Naive thymus-derived CD4-positive, alpha-beta T cell (primary cell): Measurements from ENCODE around the gene NT5DC3. TPM values are rescaled to one million over a fixed set of nuclear protein-coding genes. Genes with fewer than 3 reads are reported as not detected.

ENCODE experiments used
- ATAC-seq: fragments of 150-1000 bp; cut with Tn5 transposase; 2 replicates; pipeline ENCODE4 v1.10.0; 2021; ENCODE audit warnings: mild to moderate bottlenecking, moderate library complexity
- CTCF ChIA-PET: fragments of 350-600 bp; sonication (Branson Sonifier 250); formaldehyde crosslinking; loops from one replicate; lab custom pipeline; 2021; ENCODE audit warnings: antibody characterized with exemption; lab: Charles Lee
- POLR2A ChIA-PET: fragments of 350-600 bp; sonication (Branson Sonifier 250); formaldehyde crosslinking; loops from one replicate; lab custom pipeline; 2021; ENCODE audit warnings: antibody characterized with exemption, inconsistent platforms; lab: Charles Lee
- DNase-seq, 9 donors: peaks; one replicate each; pipeline versions ENCODE4 v3.0.0 to v3.0.0-alpha.2; 2020 to 2022; ENCODE audit warnings: mixed read lengths in 1 of 9
- H3K27ac ChIP-seq: one replicate; pipeline ENCODE4 v1.7.0; 2013; ENCODE audit warnings: mild to moderate bottlenecking, low read depth, low read length, moderate library complexity
- H3K27me3 ChIP-seq, 2 donors: one replicate each; pipeline ENCODE4 v1.7.0; 2013; ENCODE audit warnings: low read length in 2 of 2, mild to moderate bottlenecking in 2 of 2, moderate library complexity in 2 of 2; ENCODE audit not compliant: control insufficient read depth in 2 of 2, insufficient read depth in 2 of 2
- H3K36me3 ChIP-seq, 3 experiments: 1 replicate in 2 of 3; 2 replicates in 1 of 3; pipeline ENCODE4 v1.7.0; 2013; ENCODE audit warnings: low read length in 3 of 3, mild to moderate bottlenecking in 3 of 3, moderate library complexity in 1 of 3; ENCODE audit not compliant: insufficient read depth in 3 of 3, control insufficient read depth in 2 of 3
- H3K4me1 ChIP-seq, 2 donors: one replicate each; pipeline ENCODE4 v1.7.0; 2013; ENCODE audit warnings: low read length in 2 of 2, mild to moderate bottlenecking in 2 of 2, moderate library complexity in 1 of 2; ENCODE audit not compliant: control insufficient read depth in 2 of 2, insufficient read depth in 2 of 2
- H3K4me3 ChIP-seq: 2 replicates; pipeline ENCODE4 v1.7.0; 2013; ENCODE audit warnings: mild to moderate bottlenecking, low read length
- H3K9me3 ChIP-seq, 3 experiments: 1 replicate in 2 of 3; 2 replicates in 1 of 3; pipeline ENCODE4 v1.7.0; 2013; ENCODE audit warnings: low read length in 3 of 3; ENCODE audit not compliant: control insufficient read depth in 2 of 3
- H3K27ac Mint-ChIP-seq, 9 donors: one replicate each; pipeline ENCODE4 v1.8.0; 2020 to 2022; ENCODE audit warnings: mixed read lengths in 9 of 9, mild to moderate bottlenecking in 8 of 9, moderate library complexity in 5 of 9, inconsistent platforms in 2 of 9
- H3K27me3 Mint-ChIP-seq, 5 donors: one replicate each; pipeline ENCODE4 v1.8.0; 2021 to 2022; ENCODE audit warnings: mixed read lengths in 5 of 5, mild to moderate bottlenecking in 1 of 5
- H3K36me3 Mint-ChIP-seq, 5 donors: one replicate each; pipeline ENCODE4 v1.8.0; 2020 to 2022; ENCODE audit warnings: mixed read lengths in 5 of 5, mild to moderate bottlenecking in 3 of 5, inconsistent platforms in 1 of 5
- H3K4me1 Mint-ChIP-seq, 7 donors: one replicate each; pipeline ENCODE4 v1.8.0; 2020 to 2022; ENCODE audit warnings: mixed read lengths in 7 of 7, mild to moderate bottlenecking in 3 of 7, inconsistent platforms in 1 of 7
- H3K4me3 Mint-ChIP-seq, 10 donors: one replicate each; pipeline ENCODE4 v1.8.0; 2020 to 2022; ENCODE audit warnings: mild to moderate bottlenecking in 10 of 10, mixed read lengths in 10 of 10, moderate library complexity in 6 of 10, inconsistent platforms in 2 of 10
- H3K9me3 Mint-ChIP-seq, 11 donors: one replicate each; pipeline ENCODE4 v1.8.0; 2020 to 2022; ENCODE audit warnings: mixed read lengths in 11 of 11, mild to moderate bottlenecking in 4 of 11, inconsistent platforms in 1 of 11, moderate library complexity in 1 of 11
- intact Hi-C, 2 donors: fragments of 100-400 bp; cut with micrococcal nuclease; formaldehyde crosslinking; loops; one replicate each; pipeline ENCODE4 v1.15.1; 2023
- polyA plus RNA-seq, 2 donors: library from polyadenylated mRNA; unstranded; fragments of 300-500 nt; fragmentation: Illumina TruSeq; gene quantifications; one replicate each; pipeline ENCODE4 v1.2.3, GENCODE V29; 2021
- total RNA-seq, 6 experiments: library from RNA in 5 of 6; stranded (reverse) in 5 of 6; gene quantifications; 1 replicate in 5 of 6; 2 replicates in 1 of 6; pipeline ENCODE4 v1.2.3 and lab custom pipeline; 2021 to 2026

NT5DC3 gene
- total and polyA plus RNA-seq, 7 experiments from 2014 or later = 0.99 to 5.0 (median 4.4) TPM

DNA sequence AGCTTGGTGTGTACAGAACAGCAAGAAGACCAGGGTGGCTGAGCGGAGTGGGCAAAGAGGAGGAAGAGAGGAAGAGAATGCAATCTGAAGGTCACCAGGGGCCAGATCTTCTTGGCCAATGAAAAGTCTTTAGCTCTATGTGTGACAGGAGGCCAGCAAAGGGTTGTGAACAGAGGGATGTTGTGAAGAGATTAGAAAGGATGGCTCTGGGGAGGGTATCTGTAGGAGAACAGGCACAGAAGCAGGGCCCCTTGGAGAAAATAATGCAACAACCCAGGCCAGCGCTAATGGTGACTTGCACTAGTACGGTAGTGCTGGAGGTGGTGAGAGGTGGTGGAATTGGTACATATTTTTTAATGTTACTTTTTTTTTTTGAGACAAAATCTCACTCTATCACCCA lies 97.2 kb downstream of the NT5DC3 start:
- Histone ChIP-seq H3K27me3 (no peaks in the 10 kb centered on the region), H3K4me1 (no peaks in the 10 kb centered on the region), H3K9me3 (no peaks in the 10 kb centered on the region), H3K36me3 (no peaks in the 10 kb centered on the region), H3K27ac (no peak overlapping the region), H3K4me3 (no peak overlapping the region)
- DNase-seq (no peak), ATAC-seq (no peak)
- no peak overlapping the region for H3K27ac Mint-ChIP-seq
- H3K9me3 Mint-ChIP-seq = no peaks in the 10 kb centered on the region
- no peaks in the 10 kb centered on the region for H3K4me1 Mint-ChIP-seq
- H3K36me3 Mint-ChIP-seq = peaks cover 0 to 4% (median 0%) of the 10 kb centered on the region in 5 donors
- ChIA-PET CTCF (no interaction called here), POLR2A (no interaction called here)
- no peak overlapping the region for H3K4me3 Mint-ChIP-seq
- intact Hi-C loops = no loop called here
- peaks cover 4 to 15% (median 5%) of the 10 kb centered on the region in 5 donors for H3K27me3 Mint-ChIP-seq

DNA sequence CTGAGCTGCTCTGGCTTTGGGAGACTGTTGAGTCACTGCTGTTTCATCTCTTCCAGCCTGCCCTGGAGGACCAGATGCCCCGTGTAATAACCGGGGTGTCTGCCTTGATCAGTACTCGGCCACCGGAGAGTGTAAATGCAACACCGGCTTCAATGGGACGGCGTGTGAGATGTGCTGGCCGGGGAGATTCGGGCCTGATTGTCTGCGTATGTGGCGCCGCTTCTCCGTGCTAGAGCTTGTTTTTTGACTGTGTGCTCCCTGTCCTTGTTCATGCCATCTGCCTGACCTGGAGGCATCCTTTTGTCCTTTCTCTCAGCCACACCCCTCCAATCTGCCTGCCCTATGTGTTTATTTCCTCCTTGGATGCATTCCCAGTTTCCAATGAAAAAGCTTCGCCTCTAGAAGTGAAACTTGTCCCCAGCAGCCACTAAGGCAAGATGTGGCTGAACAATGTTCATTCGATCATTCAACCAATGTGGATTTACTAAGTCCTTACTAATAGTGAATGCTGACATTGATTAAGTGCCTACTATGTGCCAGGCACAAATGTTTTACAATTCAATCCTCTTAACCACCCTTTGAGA lies 98.6 kb downstream of the NT5DC3 start:
- Mint-ChIP-seq H3K9me3 (peaks cover 0 to 3% (median 0%) of the 10 kb centered on the region in 11 donors), H3K27ac (no peak overlapping the region), H3K27me3 (peaks cover 4 to 17% (median 15%) of the 10 kb centered on the region in 5 donors), H3K4me3 (no peak overlapping the region), H3K36me3 (peaks cover 0 to 4% (median 0%) of the 10 kb centered on the region in 5 donors), H3K4me1 (no peaks in the 10 kb centered on the region)
- Histone ChIP-seq H3K9me3 (no peaks in the 10 kb centered on the region), H3K4me1 (no peaks in the 10 kb centered on the region), H3K36me3 (no peaks in the 10 kb centered on the region), H3K27ac (no peak overlapping the region), H3K27me3 (no peaks in the 10 kb centered on the region), H3K4me3 (no peak overlapping the region)
- intact Hi-C loops = no loop called here
- ATAC-seq (no peak), DNase-seq (no peak)
- CTCF ChIA-PET = no interaction called here
- POLR2A ChIA-PET = no interaction called here

DNA sequence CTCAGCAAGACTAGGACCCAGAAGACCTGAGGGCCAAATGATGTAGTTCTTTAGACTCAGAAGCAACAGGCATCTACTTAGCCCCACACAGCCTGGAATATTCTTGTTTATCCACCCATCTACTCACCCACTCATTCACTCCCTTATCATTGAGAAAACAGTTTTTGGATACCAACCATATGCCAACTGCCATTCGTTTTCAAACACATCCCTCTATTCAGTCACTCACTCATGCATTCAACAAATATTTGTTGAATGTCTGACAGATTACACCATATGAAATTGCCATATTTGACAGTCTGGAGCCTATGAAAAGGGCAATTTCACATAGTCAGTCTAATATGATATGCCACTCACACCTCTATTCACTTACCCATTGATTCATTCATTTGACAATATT lies 103.2 kb downstream of the NT5DC3 start:
- H3K4me3 Mint-ChIP-seq = no peak overlapping the region

DNA sequence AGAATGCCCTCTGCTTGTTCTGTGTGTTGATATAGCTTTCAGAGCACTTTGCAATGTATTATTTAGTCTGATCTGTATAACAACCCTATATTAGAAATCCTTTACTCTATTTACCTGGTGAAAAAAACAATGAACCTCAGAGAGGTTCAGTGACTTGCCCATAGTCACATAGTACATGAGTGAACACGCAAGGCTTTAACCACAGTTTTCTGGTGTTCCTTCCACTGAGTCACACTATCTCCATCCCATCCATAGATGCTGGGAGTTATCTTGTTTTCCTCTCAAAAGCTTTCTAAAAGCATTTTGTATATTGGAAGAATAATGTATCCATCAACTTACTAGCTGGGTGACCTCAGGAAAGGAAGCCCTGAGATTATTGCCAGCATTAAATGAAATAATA lies 104.5 kb downstream of the NT5DC3 start:
- intact Hi-C loops = no loop called here

More for the DNA sequence above, 103.2 kb downstream of the NT5DC3 start:
- no peak overlapping the region for H3K27ac ChIP-seq
- ATAC-seq = no peak
- no peaks in the 10 kb centered on the region for H3K4me1 ChIP-seq
- H3K36me3 Mint-ChIP-seq = no peaks in the 10 kb centered on the region
- intact Hi-C loops = no loop called here
- H3K36me3 ChIP-seq = no peaks in the 10 kb centered on the region
- H3K27ac Mint-ChIP-seq = no peak overlapping the region
- H3K9me3 Mint-ChIP-seq = peaks cover 0 to 3% (median 0%) of the 10 kb centered on the region in 11 donors
- H3K27me3 ChIP-seq = no peaks in the 10 kb centered on the region
- peaks cover 4 to 19% (median 15%) of the 10 kb centered on the region in 5 donors for H3K27me3 Mint-ChIP-seq
- H3K4me1 Mint-ChIP-seq = no peaks in the 10 kb centered on the region
- CTCF ChIA-PET = no interaction called here
- H3K9me3 ChIP-seq = no peaks in the 10 kb centered on the region
- H3K4me3 ChIP-seq = no peak overlapping the region
- DNase-seq = no peak
- POLR2A ChIA-PET = no interaction called here

DNA sequence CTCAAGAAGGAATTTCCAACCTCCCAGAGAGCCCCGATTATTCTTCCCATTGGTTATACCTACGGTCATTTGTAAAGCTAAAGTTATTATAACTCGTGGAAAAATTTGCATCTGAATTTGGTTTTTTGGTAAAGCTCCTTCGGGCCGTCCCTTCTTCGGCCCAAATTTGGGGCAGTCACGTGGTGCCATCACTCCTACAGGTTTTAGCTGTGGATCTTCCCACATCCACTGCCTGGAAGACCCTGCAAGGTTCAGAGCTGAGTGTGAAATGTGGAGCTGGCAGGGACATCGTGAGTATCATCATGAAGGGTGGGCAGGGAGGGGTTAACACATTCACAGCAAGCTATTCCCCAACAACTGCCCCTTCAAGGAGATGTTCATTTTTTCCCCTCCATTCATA lies 105.7 kb downstream of the NT5DC3 start:
- no peaks in the 10 kb centered on the region for H3K36me3 ChIP-seq
- peaks cover 0 to 4% (median 0%) of the 10 kb centered on the region in 5 donors for H3K36me3 Mint-ChIP-seq
- DNase-seq = no peak
- H3K4me1 ChIP-seq = no peaks in the 10 kb centered on the region
- peaks cover 0 to 27% (median 10%) of the 10 kb centered on the region in 5 donors for H3K27me3 Mint-ChIP-seq
- CTCF ChIA-PET = no interaction called here
- peaks cover 0 to 4% (median 0%) of the 10 kb centered on the region in 3 experiments for H3K9me3 ChIP-seq
- no peak for ATAC-seq
- H3K4me1 Mint-ChIP-seq = no peaks in the 10 kb centered on the region
- no peaks in the 10 kb centered on the region for H3K27me3 ChIP-seq
- H3K27ac Mint-ChIP-seq = no peak overlapping the region
- intact Hi-C loops = no loop called here
- peaks cover 0 to 10% (median 5%) of the 10 kb centered on the region in 11 donors for H3K9me3 Mint-ChIP-seq
- no peak overlapping the region for H3K4me3 Mint-ChIP-seq
- H3K27ac ChIP-seq = no peak overlapping the region
- POLR2A ChIA-PET = no interaction called here
- no peak overlapping the region for H3K4me3 ChIP-seq

More for the DNA sequence above, 104.5 kb downstream of the NT5DC3 start:
- Histone ChIP-seq H3K4me1 (no peaks in the 10 kb centered on the region), H3K4me3 (no peak overlapping the region), H3K27me3 (no peaks in the 10 kb centered on the region), H3K9me3 (no peaks in the 10 kb centered on the region), H3K36me3 (no peaks in the 10 kb centered on the region), H3K27ac (no peak overlapping the region)
- Mint-ChIP-seq H3K27me3 (peaks cover 4 to 22% (median 10%) of the 10 kb centered on the region in 5 donors), H3K36me3 (peaks cover 0 to 3% (median 0%) of the 10 kb centered on the region in 5 donors), H3K9me3 (peaks cover 0 to 5% (median 3%) of the 10 kb centered on the region in 11 donors), H3K4me1 (no peaks in the 10 kb centered on the region), H3K4me3 (no peak overlapping the region), H3K27ac (no peak overlapping the region)
- no peak for ATAC-seq
- no peak for DNase-seq
- ChIA-PET POLR2A (no interaction called here), CTCF (interaction anchor here (0.8 kb wide), 1 partner anchor 39 kb away, joined by 6 read pairs; no protein-coding TSS in a partner anchor)

DNA sequence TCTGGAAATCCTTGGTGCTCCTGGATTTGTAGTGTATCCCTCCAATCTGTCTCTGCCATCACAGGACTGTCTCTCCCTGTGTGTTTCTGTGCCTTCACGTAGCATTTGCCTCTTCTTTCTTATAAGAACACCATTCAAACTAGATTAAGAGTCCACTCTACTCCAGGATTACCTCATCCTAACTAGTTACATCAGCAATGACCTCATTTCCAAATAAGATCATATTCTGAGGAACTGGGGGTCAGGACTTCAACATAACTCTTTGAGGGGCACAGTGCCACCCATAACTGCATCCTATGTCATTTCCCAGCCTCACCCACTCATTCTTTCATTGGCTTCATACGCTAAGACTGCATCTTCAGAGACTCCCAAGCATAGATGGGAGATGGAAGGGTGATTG lies 106.2 kb downstream of the NT5DC3 start:
- Histone ChIP-seq H3K4me3 (no peak overlapping the region), H3K27ac (no peak overlapping the region), H3K27me3 (no peaks in the 10 kb centered on the region), H3K9me3 (peaks cover 0 to 4% (median 0%) of the 10 kb centered on the region in 3 experiments), H3K36me3 (no peaks in the 10 kb centered on the region), H3K4me1 (no peaks in the 10 kb centered on the region)
- no peak for DNase-seq
- Mint-ChIP-seq H3K9me3 (peaks cover 0 to 10% (median 5%) of the 10 kb centered on the region in 11 donors), H3K27me3 (peaks cover 0 to 27% (median 10%) of the 10 kb centered on the region in 5 donors), H3K4me1 (no peaks in the 10 kb centered on the region), H3K4me3 (no peak overlapping the region), H3K36me3 (peaks cover 0 to 4% (median 0%) of the 10 kb centered on the region in 5 donors), H3K27ac (no peak overlapping the region)
- no peak for ATAC-seq
- POLR2A ChIA-PET = no interaction called here
- CTCF ChIA-PET = no interaction called here
- intact Hi-C loops = no loop called here

DNA sequence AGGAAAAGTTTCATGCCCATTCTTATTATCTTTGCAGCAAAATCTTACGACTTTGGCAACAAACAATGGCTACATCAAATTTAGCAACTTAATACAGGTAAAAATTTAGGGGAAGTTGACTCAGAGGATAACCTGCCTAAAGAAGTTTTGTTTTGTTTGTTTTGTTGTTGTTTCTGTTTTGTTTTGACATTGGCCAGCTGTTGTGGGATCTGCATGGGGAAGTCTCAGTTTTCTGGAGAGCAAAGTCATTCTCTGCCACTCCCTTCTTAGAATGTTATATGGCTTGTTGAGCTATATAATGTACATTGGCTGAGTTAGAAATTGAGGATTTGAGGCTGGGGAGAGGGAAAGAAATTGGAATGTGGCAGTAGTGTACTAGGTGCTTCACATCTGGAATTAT lies 109.5 kb downstream of the NT5DC3 start:
- H3K36me3 Mint-ChIP-seq = peaks cover 0 to 4% (median 0%) of the 10 kb centered on the region in 5 donors
- H3K4me3 Mint-ChIP-seq = no peak overlapping the region
- H3K27ac Mint-ChIP-seq = no peak overlapping the region
- peaks cover 0 to 4% (median 0%) of the 10 kb centered on the region in 3 experiments for H3K9me3 ChIP-seq
- POLR2A ChIA-PET = no interaction called here
- no peaks in the 10 kb centered on the region for H3K27me3 ChIP-seq
- intact Hi-C loops = no loop called here
- peaks cover 0 to 14% (median 7%) of the 10 kb centered on the region in 5 donors for H3K27me3 Mint-ChIP-seq
- H3K9me3 Mint-ChIP-seq = peaks cover 0 to 10% (median 4%) of the 10 kb centered on the region in 11 donors
- H3K4me1 ChIP-seq = no peaks in the 10 kb centered on the region
- H3K36me3 ChIP-seq = no peaks in the 10 kb centered on the region
- no peaks in the 10 kb centered on the region for H3K4me1 Mint-ChIP-seq
- ATAC-seq (no peak), DNase-seq (no peak)
- H3K27ac ChIP-seq = no peak overlapping the region
- CTCF ChIA-PET = no interaction called here
- H3K4me3 ChIP-seq = no peak overlapping the region
